GM21723 (cell line): ENCODE measurements around the gene CAGE1.

Source experiments
- ATAC-seq: cut with Tn5 transposase; IDR thresholded peaks from one replicate; pipeline ENCODE4 v1.9.1; 2021; ENCODE audit warnings: mild to moderate bottlenecking, moderate library complexity; ENCODE audit not compliant: unreplicated experiment

The CAGE1 gene

GRCh38 chr6:7389451-7390225 lies at the start of gene CAGE1, which contains the start of gene RIOK1:
TSS of gene CAGE1 (minus strand) at chr6:7389742. CDS start at chr6:7387173, 2,569 bp downstream.
TSS of gene RIOK1 (plus strand) at chr6:7389808. CDS start at chr6:7390003, 195 bp downstream.
- peak; percentile 97 for ATAC-seq

GRCh38 chr6:7439228-7439627 lies 49.7 kb upstream of the CAGE1 start:
- ATAC-seq, result no peak

GRCh38 chr6:7438011-7438410 lies 48.5 kb upstream of the CAGE1 start:
- ATAC-seq, result no peak

GRCh38 chr6:7434672-7435071 lies 45.1 kb upstream of the CAGE1 start:
- no peak for ATAC-seq

- ATAC-seq, result no peak
Observed at GRCh38 chr6:7433121-7433617, 43.6 kb upstream of the CAGE1 start.

- ATAC-seq, result no peak
Observed at GRCh38 chr6:7432391-7433120, 43.0 kb upstream of the CAGE1 start.

- no peak for ATAC-seq
Observed at GRCh38 chr6:7431674-7432390, 42.3 kb upstream of the CAGE1 start.

GRCh38 chr6:7431313-7431673 lies 41.8 kb upstream of the CAGE1 start:
- ATAC-seq, result no peak

GRCh38 chr6:7426447-7427169 lies 37.1 kb upstream of the CAGE1 start:
- ATAC-seq, result no peak

- ATAC-seq, result no peak
Observed at GRCh38 chr6:7425808-7426190, 36.3 kb upstream of the CAGE1 start.

GRCh38 chr6:7424967-7425807 lies 35.6 kb upstream of the CAGE1 start:
- no peak for ATAC-seq

GRCh38 chr6:7424058-7424457 lies 34.5 kb upstream of the CAGE1 start:
- no peak for ATAC-seq

GRCh38 chr6:7421066-7421465 lies 31.5 kb upstream of the CAGE1 start:
- no peak for ATAC-seq

GRCh38 chr6:7419065-7419464 lies 29.5 kb upstream of the CAGE1 start:
- ATAC-seq, result no peak

GRCh38 chr6:7418238-7418905 lies 28.8 kb upstream of the CAGE1 start:
- ATAC-seq, result no peak

- ATAC-seq, result no peak
Observed at GRCh38 chr6:7417684-7418083, 28.1 kb upstream of the CAGE1 start.

- no peak for ATAC-seq
Observed at GRCh38 chr6:7414811-7415210, 25.3 kb upstream of the CAGE1 start.

GRCh38 chr6:7413151-7413823 lies 23.7 kb upstream of the CAGE1 start:
- no peak for ATAC-seq

GRCh38 chr6:7411328-7411727 lies 21.8 kb upstream of the CAGE1 start:
- ATAC-seq, result no peak
